Measurements from ENCODE around the gene GARIN3.

GARIN3 gene

GRCh38 chr5:157184117-157184670 is 18.1 kb upstream of the GARIN3 start:
- no peak for ATAC-seq
- TF ChIP-seq ZFP30 (CRISPR knock-in tag; IDR thresholded peaks at IDR 0.05) (no peak), PPARA (CRISPR knock-in tag; IDR thresholded peaks at IDR 0.05; ENCODE audit: borderline replicate concordance) (no peak), ESRRG (CRISPR knock-in tag; IDR thresholded peaks at IDR 0.05) (no peak), POU6F1 (CRISPR knock-in tag; IDR thresholded peaks at IDR 0.05; ENCODE audit: borderline replicate concordance, low read depth) (no peak), ARNTL (CRISPR knock-in tag; IDR thresholded peaks at IDR 0.05; ENCODE audit: borderline replicate concordance, low read depth) (no peak), OSR1 (CRISPR knock-in tag; IDR thresholded peaks at IDR 0.05) (no peak), ZNF565 (CRISPR knock-in tag; conservative IDR thresholded peaks at IDR 0.05; ENCODE audit: low read depth) (no peak), PATZ1 (CRISPR knock-in tag; IDR thresholded peaks at IDR 0.05; ENCODE audit: borderline replicate concordance) (no peak), CREB5 (CRISPR knock-in tag; IDR thresholded peaks at IDR 0.05; ENCODE audit: low read depth) (no peak), TCF4 (CRISPR knock-in tag; IDR thresholded peaks at IDR 0.05; ENCODE audit: borderline replicate concordance) (no peak), CSDC2 (CRISPR knock-in tag; IDR thresholded peaks at IDR 0.05) (no peak), ISL1 (CRISPR knock-in tag; IDR thresholded peaks at IDR 0.05) (no peak), TSHZ2 (CRISPR knock-in tag; IDR thresholded peaks at IDR 0.05) (no peak), ZFP3 (CRISPR knock-in tag; IDR thresholded peaks at IDR 0.05) (no peak), ZC3H10 (CRISPR knock-in tag; IDR thresholded peaks at IDR 0.05) (no peak), TOX (CRISPR knock-in tag; IDR thresholded peaks at IDR 0.05; ENCODE audit: borderline replicate concordance) (no peak)

GRCh38 chr5:157182143-157182757 is 16.2 kb upstream of the GARIN3 start:
- TF ChIP-seq PPARA (CRISPR knock-in tag; IDR thresholded peaks at IDR 0.05; ENCODE audit: borderline replicate concordance): no peak
- no peak for TF ChIP-seq BACH2 (CRISPR knock-in tag; IDR thresholded peaks at IDR 0.05; ENCODE audit: borderline replicate concordance)
- TF ChIP-seq GLIS3 (CRISPR knock-in tag; IDR thresholded peaks at IDR 0.05): no peak
- no peak for TF ChIP-seq RARB (CRISPR knock-in tag; IDR thresholded peaks at IDR 0.05)
- TF ChIP-seq ZFP30 (CRISPR knock-in tag; IDR thresholded peaks at IDR 0.05): no peak
- TF ChIP-seq ZFP3 (CRISPR knock-in tag; IDR thresholded peaks at IDR 0.05): no peak
- no peak for TF ChIP-seq OSR1 (CRISPR knock-in tag; IDR thresholded peaks at IDR 0.05)
- TF ChIP-seq ESRRG (CRISPR knock-in tag; IDR thresholded peaks at IDR 0.05): no peak
- no peak for ATAC-seq

- ATAC-seq: no peak
- TF ChIP-seq ESRRG (CRISPR knock-in tag; IDR thresholded peaks at IDR 0.05) (no peak), ZFP30 (CRISPR knock-in tag; IDR thresholded peaks at IDR 0.05) (no peak), OSR1 (CRISPR knock-in tag; IDR thresholded peaks at IDR 0.05) (no peak), CSDC2 (CRISPR knock-in tag; IDR thresholded peaks at IDR 0.05) (no peak)
Observed at GRCh38 chr5:157180374-157181264, 14.6 kb upstream of the GARIN3 start, which contains the start of gene ITK. Gene ITK (plus strand): TSS chr5:157180840. CDS start chr5:157180978, 138 bp downstream.
